GM23248 (cell line): ENCODE measurements around the gene GTF2E1.

Experiments used
- EZH2 ChIP-seq: fragments of 200-600 bp; sonication (generic); IDR thresholded peaks from 2 replicates; pipeline ENCODE4 v1.6.1; 2018; ENCODE audit warnings: antibody characterized with exemption, mild to moderate bottlenecking; ENCODE audit not compliant: insufficient read depth, poor library complexity, severe bottlenecking
- EZH2phosphoT487 ChIP-seq: fragments of 200-600 bp; sonication (generic); IDR thresholded peaks from 2 replicates; pipeline ENCODE4 v1.6.1; 2018; ENCODE audit warnings: antibody characterized with exemption, moderate library complexity, mild to moderate bottlenecking, low read depth; ENCODE audit not compliant: insufficient read depth

GRCh38 chr3:120800625-120801024 lies 58.1 kb downstream of the GTF2E1 start:
- no peak for TF ChIP-seq EZH2
- TF ChIP-seq EZH2phosphoT487: no peak
